Activated T-helper 2 cell treated with anti-CD3 and anti-CD28 coated beads, Interferon-gamma antibody, Interleukin-2, Interleukin-4, amounts not matched to agents 10 μg/mL and 5 μg/mL and 100 μg/mL, durations not matched to agents 14 hours and 24 hours and 36 hours (primary cell): ENCODE data around the gene ALS2. TPM values are rescaled to one million over a fixed set of nuclear protein-coding genes. Genes with fewer than 3 reads are reported as not detected.

Experiments
- DNase-seq: peaks from one replicate; pipeline ENCODE4 v3.0.0; 2021; ENCODE audit warnings: low spot score
- H3K27ac Mint-ChIP-seq: one replicate; pipeline ENCODE4 v1.8.0; 2021; ENCODE audit warnings: mixed read lengths
- H3K27me3 Mint-ChIP-seq: one replicate; pipeline ENCODE4 v1.8.0; 2021; ENCODE audit warnings: low read depth, mixed read lengths
- H3K36me3 Mint-ChIP-seq: one replicate; pipeline ENCODE4 v1.8.0; 2021; ENCODE audit warnings: low read depth, mixed read lengths
- H3K4me1 Mint-ChIP-seq: one replicate; pipeline ENCODE4 v1.8.0; 2021; ENCODE audit warnings: low read depth, mixed read lengths
- H3K4me3 Mint-ChIP-seq: one replicate; pipeline ENCODE4 v1.8.0; 2021; ENCODE audit warnings: low read depth, mild to moderate bottlenecking, moderate library complexity, mixed read lengths
- H3K9me3 Mint-ChIP-seq: one replicate; pipeline ENCODE4 v1.8.0; 2021; ENCODE audit warnings: mixed read lengths
- intact Hi-C: fragments of 100-400 bp; cut with micrococcal nuclease; formaldehyde crosslinking; loops from one replicate; pipeline ENCODE4 v1.15.1; 2023
- total RNA-seq: library from RNA; stranded (reverse); gene quantifications from 2 replicates; pipeline ENCODE4 v1.2.3, GENCODE V29; 2022

The ALS2 gene
- total RNA-seq, 1 donor from 2014 or later: 11.3 TPM

- no peak for DNase-seq
- Mint-ChIP-seq H3K36me3 (peaks cover 23% of the 10 kb centered on the region), H3K4me3 (no peak overlapping the region), H3K27me3 (no peaks in the 10 kb centered on the region), H3K27ac (no peak overlapping the region), H3K4me1 (no peaks in the 10 kb centered on the region), H3K9me3 (no peaks in the 10 kb centered on the region)
- intact Hi-C loops: no loop called here
These were observed 68.0 kb downstream of the ALS2 start for GRCh38 chr2:201712726-201713125.

GRCh38 chr2:201709747-201710146, 71.0 kb downstream of the ALS2 start:
- no peaks in the 10 kb centered on the region for H3K27me3 Mint-ChIP-seq
- DNase-seq: no peak
- intact Hi-C loops: no loop called here
- no peak overlapping the region for H3K27ac Mint-ChIP-seq
- H3K9me3 Mint-ChIP-seq: no peaks in the 10 kb centered on the region
- peaks cover 10% of the 10 kb centered on the region for H3K36me3 Mint-ChIP-seq
- H3K4me3 Mint-ChIP-seq: no peak overlapping the region
- no peaks in the 10 kb centered on the region for H3K4me1 Mint-ChIP-seq

DNA sequence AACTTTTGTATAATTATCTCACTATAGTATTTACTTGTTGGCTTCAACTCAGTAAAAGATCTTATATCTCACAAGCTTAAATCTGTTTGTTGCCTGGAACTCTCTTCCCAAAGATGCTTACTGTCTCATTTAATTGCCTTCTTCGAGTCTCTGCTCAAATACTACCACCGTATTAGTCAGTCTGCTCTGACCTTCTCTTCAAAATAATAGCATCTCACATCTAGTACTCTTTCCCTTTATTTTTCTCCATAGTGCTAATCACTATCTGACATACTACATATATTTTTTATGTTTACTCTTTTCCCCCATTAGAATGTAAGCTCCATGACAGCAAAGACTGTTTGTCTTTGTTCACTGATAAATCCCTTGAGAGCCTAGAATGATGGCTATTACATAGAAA, 71.7 kb downstream of the ALS2 start:
- Mint-ChIP-seq H3K4me3 (no peak overlapping the region), H3K36me3 (peaks cover 10% of the 10 kb centered on the region), H3K27me3 (no peaks in the 10 kb centered on the region), H3K27ac (no peak overlapping the region), H3K9me3 (no peaks in the 10 kb centered on the region), H3K4me1 (no peaks in the 10 kb centered on the region)
- intact Hi-C loops: no loop called here
- DNase-seq: no peak

- H3K4me3 Mint-ChIP-seq: no peak overlapping the region
- no peaks in the 10 kb centered on the region for H3K27me3 Mint-ChIP-seq
- no peak for DNase-seq
- H3K27ac Mint-ChIP-seq: no peak overlapping the region
- peaks cover 7% of the 10 kb centered on the region for H3K36me3 Mint-ChIP-seq
- no peaks in the 10 kb centered on the region for H3K4me1 Mint-ChIP-seq
- H3K9me3 Mint-ChIP-seq: no peaks in the 10 kb centered on the region
- intact Hi-C loops: no loop called here
These were observed 73.0 kb downstream of the ALS2 start for GRCh38 chr2:201707753-201708152.

GRCh38 chr2:201707142-201707541, 73.6 kb downstream of the ALS2 start:
- DNase-seq: no peak
- H3K27ac Mint-ChIP-seq: no peak overlapping the region
- no peaks in the 10 kb centered on the region for H3K9me3 Mint-ChIP-seq
- no peak overlapping the region for H3K4me3 Mint-ChIP-seq
- intact Hi-C loops: no loop called here
- no peaks in the 10 kb centered on the region for H3K4me1 Mint-ChIP-seq
- H3K36me3 Mint-ChIP-seq: peaks cover 7% of the 10 kb centered on the region
- no peaks in the 10 kb centered on the region for H3K27me3 Mint-ChIP-seq

DNA sequence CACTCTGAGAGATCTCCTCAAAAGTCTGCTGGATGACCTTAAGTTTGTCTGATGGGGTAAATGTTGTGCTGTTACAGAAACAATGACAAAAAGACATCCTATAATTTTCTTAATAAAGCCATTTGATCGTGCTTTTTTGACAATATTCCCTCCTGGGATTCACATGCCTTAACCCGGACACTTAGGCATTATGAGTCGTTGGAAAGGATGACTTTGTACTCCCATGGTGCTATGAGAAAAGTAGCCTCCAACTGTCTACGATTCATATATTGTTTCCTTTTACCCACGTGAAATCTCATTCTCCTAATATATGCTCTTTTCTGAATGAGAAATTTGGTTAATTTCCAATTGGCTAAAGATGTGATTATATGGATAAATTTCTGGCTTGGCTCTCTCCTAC, 76.2 kb downstream of the ALS2 start:
- no peaks in the 10 kb centered on the region for H3K9me3 Mint-ChIP-seq
- H3K27ac Mint-ChIP-seq: no peak overlapping the region
- no peaks in the 10 kb centered on the region for H3K27me3 Mint-ChIP-seq
- DNase-seq: no peak
- H3K4me3 Mint-ChIP-seq: no peak overlapping the region
- peaks cover 5% of the 10 kb centered on the region for H3K36me3 Mint-ChIP-seq
- H3K4me1 Mint-ChIP-seq: no peaks in the 10 kb centered on the region
- intact Hi-C loops: no loop called here

GRCh38 chr2:201701646-201702045, 79.1 kb downstream of the ALS2 start:
- Mint-ChIP-seq H3K4me1 (peaks cover 6% of the 10 kb centered on the region), H3K9me3 (no peaks in the 10 kb centered on the region), H3K27me3 (no peaks in the 10 kb centered on the region), H3K36me3 (peaks cover 5% of the 10 kb centered on the region), H3K27ac (no peak overlapping the region), H3K4me3 (no peak overlapping the region)
- DNase-seq: no peak
- intact Hi-C loops: no loop called here

DNA sequence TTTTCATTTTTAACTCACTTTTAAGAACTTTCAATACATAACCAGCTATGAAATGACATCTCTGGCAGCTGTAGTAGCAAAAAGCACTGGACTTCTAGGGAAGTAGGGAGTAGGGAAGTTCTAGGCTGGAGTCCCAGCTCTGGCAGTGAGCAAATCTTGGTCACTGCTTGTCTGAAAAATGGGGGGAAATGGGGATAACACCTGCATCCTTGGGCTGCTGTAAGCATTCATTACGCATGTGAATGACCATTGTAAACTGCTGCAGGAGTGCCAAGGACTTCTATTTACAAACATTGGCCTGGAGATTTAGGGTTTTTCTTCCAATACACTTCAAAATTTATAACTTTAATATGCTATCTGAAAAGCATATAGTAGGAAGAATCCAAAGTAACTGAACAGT, 81.3 kb downstream of the ALS2 start:
- Mint-ChIP-seq H3K4me3 (no peak overlapping the region), H3K36me3 (peaks cover 4% of the 10 kb centered on the region), H3K4me1 (peaks cover 6% of the 10 kb centered on the region), H3K9me3 (no peaks in the 10 kb centered on the region), H3K27ac (no peak overlapping the region), H3K27me3 (no peaks in the 10 kb centered on the region)
- intact Hi-C loops: no loop called here
- DNase-seq: no peak

GRCh38 chr2:201698588-201699226, 82.0 kb downstream of the ALS2 start, which contains the start of gene MPP4:
MPP4 (minus strand) TSS chr2:201698644; CDS start chr2:201693954, 4,690 bp downstream.
- Mint-ChIP-seq H3K27me3 (no peaks in the 10 kb centered on the region), H3K27ac (no peak within 1 kb of the TSS), H3K36me3 (no peaks in the 10 kb centered on the region), H3K4me3 (no peak within 1 kb of the TSS), H3K9me3 (no peaks in the 10 kb centered on the region), H3K4me1 (peaks cover 6% of the 10 kb centered on the region)
- intact Hi-C loops: no loop called here
- no peak for DNase-seq

DNA sequence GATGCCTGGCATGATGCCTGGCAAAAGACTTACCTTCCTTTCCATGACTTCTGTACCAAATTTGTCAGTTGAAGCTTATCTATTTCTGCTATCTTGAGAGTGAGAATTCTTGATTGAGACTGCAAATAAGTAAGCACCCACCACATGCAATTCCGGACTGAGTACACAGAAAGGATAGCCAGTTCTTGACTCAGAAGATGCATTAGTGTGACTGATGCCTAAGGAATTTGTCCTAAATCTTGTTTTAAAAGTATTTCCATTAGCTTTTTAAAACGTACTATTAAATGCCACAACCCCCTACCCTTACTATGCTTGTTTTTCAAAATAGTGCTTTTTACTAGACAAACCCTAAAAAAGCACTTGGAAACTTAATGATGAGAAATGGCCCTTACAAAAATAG, 82.8 kb downstream of the ALS2 start:
- intact Hi-C loops: no loop called here
- Mint-ChIP-seq H3K9me3 (no peaks in the 10 kb centered on the region), H3K36me3 (no peaks in the 10 kb centered on the region), H3K27me3 (no peaks in the 10 kb centered on the region), H3K27ac (no peak overlapping the region), H3K4me1 (peaks cover 6% of the 10 kb centered on the region), H3K4me3 (no peak overlapping the region)
- no peak for DNase-seq

DNA sequence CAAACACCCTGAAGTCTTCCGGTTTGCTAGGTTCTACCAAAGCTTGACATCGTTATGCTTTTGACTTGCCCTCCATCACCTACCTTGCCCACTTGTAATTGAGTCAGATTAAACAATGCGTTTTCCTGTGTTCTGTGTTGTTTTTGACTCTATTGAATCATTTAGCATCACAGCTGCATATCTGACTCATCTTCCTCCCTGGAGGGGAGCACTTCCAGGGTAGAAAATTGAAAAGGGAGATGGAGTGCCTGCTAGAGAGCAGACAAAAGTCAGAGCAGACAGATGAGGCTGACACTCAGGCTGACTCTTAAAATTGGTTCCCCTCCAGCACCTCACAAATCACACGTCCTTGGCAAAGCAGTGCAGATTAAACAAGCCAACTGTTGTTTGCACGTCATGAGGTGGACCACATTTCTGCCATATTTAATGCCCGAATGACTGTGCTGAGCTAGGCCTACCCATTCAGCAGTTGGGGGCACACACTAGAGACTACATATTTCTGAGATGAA, 84.5 kb downstream of the ALS2 start:
- Mint-ChIP-seq H3K4me1 (peaks cover 6% of the 10 kb centered on the region), H3K27me3 (no peaks in the 10 kb centered on the region), H3K4me3 (no peak overlapping the region), H3K9me3 (no peaks in the 10 kb centered on the region), H3K27ac (no peak overlapping the region), H3K36me3 (no peaks in the 10 kb centered on the region)
- intact Hi-C loops: no loop called here
- no peak for DNase-seq

DNA sequence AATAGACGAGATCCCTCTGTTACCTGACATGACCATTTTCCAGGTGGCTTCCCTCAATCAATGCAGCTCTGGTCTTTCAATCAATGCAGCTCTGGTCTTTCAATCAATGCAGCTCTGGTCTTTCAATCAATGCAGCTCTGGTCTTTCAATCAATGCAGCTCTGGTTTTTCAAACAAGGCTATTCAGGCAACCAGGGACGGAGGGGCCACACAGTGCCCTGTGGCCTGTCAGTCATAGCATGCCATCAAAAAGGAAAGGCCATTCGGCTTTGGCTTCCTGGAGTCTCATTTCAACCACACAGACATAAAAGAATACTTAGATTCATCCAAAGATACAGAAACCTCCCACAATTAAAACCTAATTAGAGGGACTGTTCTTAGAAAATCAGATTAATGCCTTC, 95.6 kb downstream of the ALS2 start:
- no peak for DNase-seq
- no peaks in the 10 kb centered on the region for H3K4me1 Mint-ChIP-seq
- H3K4me3 Mint-ChIP-seq: no peak overlapping the region
- no peak overlapping the region for H3K27ac Mint-ChIP-seq
- no peaks in the 10 kb centered on the region for H3K9me3 Mint-ChIP-seq
- intact Hi-C loops: no loop called here
- no peaks in the 10 kb centered on the region for H3K36me3 Mint-ChIP-seq
- H3K27me3 Mint-ChIP-seq: peaks cover 22% of the 10 kb centered on the region

DNA sequence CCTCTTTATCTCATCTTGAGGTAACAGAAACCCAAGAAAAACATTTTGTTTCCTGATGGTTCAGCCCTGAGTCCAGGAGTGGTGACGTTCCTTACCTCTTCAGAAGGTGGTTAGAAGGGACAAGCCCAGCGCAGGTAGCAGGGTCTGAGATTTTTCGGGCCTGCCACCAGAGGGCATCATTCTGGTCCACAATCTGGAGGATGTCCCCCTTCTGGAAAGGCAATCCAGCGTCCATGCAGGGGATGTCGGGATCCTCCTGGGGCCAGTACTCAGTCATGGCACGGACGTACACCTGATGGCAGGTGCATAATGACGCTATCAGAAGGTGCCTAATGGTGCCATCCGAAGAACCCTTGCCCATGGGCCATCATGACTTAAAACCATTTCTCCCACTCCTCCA, 100.0 kb downstream of the ALS2 start:
- DNase-seq: no peak
- H3K36me3 Mint-ChIP-seq: no peaks in the 10 kb centered on the region
- H3K27me3 Mint-ChIP-seq: peaks cover 4% of the 10 kb centered on the region
- H3K4me3 Mint-ChIP-seq: no peak overlapping the region
- intact Hi-C loops: no loop called here
- no peaks in the 10 kb centered on the region for H3K9me3 Mint-ChIP-seq
- H3K4me1 Mint-ChIP-seq: no peaks in the 10 kb centered on the region
- H3K27ac Mint-ChIP-seq: no peak overlapping the region

- no peaks in the 10 kb centered on the region for H3K9me3 Mint-ChIP-seq
- H3K27me3 Mint-ChIP-seq: peaks cover 4% of the 10 kb centered on the region
- H3K4me1 Mint-ChIP-seq: no peaks in the 10 kb centered on the region
- H3K27ac Mint-ChIP-seq: no peak overlapping the region
- intact Hi-C loops: no loop called here
- no peak for DNase-seq
- no peak overlapping the region for H3K4me3 Mint-ChIP-seq
- H3K36me3 Mint-ChIP-seq: no peaks in the 10 kb centered on the region
These were observed 102.3 kb downstream of the ALS2 start for GRCh38 chr2:201678401-201678800.
